Epithelial cell of proximal tubule (primary cell): ENCODE measurements around the gene RGS3. TPM values are rescaled to one million over a fixed set of nuclear protein-coding genes. Genes with fewer than 3 reads are reported as not detected.

Experiments used
- DNase-seq: peaks from one replicate; pipeline ENCODE4 v3.0.0-alpha.2; 2011; ENCODE audit warnings: low read depth
- H3K4me3 ChIP-seq: 2 replicates; pipeline ENCODE4 v1.5.1; 2011; ENCODE audit warnings: low read depth, mild to moderate bottlenecking, low read length
- total RNA-seq: library from RNA; depleted of rRNA; stranded (reverse); fragments of >200 nt; gene quantifications from 2 replicates; pipeline ENCODE4 v1.2.3, GENCODE V29; 2015
- TF ChIP-seq, protein P1 (sequence below): conservative IDR thresholded peaks from 2 replicates; pipeline ENCODE4 v1.5.1; 2012; ENCODE audit warnings: low read depth, mild to moderate bottlenecking, low read length

Gene RGS3
- total RNA-seq, 1 donor from 2014 or later: 79.2 TPM

DNA sequence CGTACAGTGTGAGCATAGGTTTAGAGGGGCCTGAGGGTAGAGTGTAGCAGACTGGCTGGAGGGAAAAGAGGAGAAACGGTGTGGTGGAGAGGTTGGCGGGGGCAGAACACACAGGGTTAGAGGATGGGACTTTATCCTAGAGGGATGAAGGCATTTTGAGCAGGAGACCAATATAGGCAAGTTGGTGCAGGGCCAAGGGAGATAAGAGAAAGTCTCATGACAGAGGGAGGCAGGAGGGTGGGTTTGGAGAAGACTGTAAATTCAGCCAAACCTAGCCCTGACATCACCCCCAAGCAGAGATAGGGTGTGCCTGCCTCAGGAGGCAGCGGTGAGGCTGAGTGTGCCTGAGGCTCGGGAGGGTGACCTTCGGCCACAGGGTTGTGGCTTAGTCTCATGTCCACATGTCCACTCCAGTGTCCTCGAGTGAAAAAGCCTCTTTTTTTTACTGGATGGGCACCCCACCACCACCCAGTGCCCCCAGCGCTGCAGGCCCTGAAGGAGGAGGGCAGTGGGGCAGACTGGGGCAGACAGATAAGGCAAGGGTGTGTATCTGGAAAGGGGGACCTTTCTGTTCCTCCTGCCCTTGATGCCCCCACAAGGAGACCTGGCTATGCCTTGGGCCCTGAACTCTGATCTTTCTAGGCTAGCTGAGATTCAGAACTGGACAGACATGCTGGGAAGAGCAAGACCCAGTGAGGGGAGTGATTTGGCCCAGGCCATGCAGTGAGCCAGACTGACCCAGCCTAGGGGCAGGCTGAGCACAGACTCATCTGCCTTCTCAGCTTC is 108.7 kb downstream of the RGS3 start:
- no peak for DNase-seq
- no peak overlapping the region for H3K4me3 ChIP-seq
- TF ChIP-seq, protein P1, sequence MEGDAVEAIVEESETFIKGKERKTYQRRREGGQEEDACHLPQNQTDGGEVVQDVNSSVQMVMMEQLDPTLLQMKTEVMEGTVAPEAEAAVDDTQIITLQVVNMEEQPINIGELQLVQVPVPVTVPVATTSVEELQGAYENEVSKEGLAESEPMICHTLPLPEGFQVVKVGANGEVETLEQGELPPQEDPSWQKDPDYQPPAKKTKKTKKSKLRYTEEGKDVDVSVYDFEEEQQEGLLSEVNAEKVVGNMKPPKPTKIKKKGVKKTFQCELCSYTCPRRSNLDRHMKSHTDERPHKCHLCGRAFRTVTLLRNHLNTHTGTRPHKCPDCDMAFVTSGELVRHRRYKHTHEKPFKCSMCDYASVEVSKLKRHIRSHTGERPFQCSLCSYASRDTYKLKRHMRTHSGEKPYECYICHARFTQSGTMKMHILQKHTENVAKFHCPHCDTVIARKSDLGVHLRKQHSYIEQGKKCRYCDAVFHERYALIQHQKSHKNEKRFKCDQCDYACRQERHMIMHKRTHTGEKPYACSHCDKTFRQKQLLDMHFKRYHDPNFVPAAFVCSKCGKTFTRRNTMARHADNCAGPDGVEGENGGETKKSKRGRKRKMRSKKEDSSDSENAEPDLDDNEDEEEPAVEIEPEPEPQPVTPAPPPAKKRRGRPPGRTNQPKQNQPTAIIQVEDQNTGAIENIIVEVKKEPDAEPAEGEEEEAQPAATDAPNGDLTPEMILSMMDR: no peak

DNA sequence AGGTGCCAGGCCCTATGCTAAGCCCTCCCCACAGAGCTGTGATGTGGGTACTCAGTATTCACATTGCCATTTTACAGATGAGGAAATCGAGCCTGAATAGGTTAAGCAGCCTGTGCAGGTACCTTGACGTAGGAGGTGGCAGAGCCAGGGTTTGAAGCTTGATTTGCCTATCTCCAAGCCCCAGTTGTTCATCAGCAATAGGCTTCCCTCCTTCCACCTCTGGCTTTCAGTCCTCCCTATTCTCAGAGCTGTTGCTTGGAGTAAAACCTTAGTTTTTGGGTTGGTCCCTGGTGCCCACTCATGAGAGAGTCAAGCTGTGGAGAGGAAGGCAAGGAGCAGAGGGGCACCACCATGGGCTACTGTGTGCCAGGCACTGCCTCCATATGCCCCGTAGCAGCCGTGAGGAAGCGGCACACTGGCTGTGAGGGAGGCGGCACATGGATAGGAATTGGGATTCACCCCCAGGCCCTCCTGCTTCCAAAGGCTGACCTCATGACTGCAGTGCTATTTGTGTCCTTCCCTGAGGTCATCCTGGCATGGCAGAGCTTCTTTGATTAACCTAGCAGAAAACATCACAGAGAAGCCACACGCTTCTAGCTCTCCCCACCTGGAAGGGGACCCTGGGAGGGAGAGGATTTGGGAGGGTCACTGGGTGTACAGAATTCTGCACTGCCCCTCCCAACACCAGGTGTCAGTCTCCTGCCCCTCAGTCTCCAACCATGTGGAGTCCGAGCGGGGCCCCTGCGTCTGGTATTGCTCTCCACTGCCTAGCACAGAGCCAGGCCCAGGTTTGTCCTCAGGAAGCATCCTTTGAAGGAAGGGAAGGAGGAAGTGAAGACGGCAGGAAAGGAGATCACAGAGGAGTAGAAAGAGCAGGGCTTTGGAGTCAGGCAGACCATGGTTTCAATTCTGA is 109.8 kb downstream of the RGS3 start:
- no peak overlapping the region for H3K4me3 ChIP-seq
- no peak for DNase-seq
- TF ChIP-seq, protein P1: no peak

DNA sequence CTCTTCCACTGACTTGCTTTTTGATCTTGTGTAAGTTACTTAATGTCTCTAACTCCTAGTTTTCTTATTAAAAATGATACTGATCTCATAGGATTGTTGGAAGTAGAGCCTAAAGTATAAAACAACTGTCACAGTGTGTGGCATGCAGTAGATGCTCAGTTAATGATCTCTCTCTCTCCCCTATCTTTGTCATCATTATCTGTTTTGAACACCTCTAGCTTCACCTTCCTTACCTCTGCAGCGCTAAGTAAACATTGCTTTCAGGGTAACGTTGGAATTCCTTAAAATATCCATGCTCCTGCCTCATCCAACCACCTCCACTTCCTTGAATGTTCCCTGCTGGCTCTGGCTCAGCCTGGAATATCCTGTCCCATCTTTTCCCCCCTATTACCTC is 110.4 kb downstream of the RGS3 start:
- DNase-seq: no peak
- TF ChIP-seq, protein P1: no peak
- H3K4me3 ChIP-seq: no peak overlapping the region

DNA sequence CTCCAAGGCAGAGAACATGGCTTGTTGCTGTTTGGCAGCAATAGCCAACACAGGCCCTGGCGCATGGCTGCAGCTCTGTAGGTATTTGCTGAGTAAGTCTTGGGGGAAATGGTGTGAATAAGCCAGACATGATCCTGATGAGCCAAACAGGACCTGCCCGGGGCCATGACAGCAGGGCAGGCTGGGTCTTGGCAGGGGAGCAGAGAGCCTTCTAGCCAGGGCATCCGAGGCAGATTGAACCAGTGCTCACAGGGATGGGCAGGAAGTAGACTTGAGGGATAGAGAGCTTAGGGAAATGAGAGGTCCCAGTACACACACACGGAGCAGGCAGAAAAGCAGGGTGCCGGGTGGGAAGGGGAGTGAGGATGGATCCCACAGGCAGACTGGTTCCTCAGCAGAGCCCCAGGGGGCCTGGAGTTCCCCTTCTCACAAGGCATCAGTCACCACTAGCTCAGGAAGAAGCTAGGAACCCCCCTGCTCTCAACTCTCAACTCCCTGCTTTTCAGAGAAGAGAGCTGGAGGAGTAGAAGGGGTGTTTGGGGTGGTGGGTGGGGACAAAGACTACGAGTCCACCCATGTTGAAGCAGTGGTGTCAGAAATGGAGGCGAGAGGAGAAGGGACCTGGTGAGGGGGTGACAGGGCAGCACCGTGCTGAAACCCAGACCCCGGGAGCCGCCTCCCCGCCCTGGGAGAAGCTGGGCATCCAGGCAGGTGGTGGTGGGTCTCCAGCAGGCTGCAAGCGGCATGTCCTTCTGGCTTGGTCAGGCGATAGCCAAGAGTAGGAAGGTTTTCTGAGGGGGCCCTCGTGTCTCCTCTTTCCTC is 111.1 kb downstream of the RGS3 start:
- DNase-seq: no peak
- no peak overlapping the region for H3K4me3 ChIP-seq

DNA sequence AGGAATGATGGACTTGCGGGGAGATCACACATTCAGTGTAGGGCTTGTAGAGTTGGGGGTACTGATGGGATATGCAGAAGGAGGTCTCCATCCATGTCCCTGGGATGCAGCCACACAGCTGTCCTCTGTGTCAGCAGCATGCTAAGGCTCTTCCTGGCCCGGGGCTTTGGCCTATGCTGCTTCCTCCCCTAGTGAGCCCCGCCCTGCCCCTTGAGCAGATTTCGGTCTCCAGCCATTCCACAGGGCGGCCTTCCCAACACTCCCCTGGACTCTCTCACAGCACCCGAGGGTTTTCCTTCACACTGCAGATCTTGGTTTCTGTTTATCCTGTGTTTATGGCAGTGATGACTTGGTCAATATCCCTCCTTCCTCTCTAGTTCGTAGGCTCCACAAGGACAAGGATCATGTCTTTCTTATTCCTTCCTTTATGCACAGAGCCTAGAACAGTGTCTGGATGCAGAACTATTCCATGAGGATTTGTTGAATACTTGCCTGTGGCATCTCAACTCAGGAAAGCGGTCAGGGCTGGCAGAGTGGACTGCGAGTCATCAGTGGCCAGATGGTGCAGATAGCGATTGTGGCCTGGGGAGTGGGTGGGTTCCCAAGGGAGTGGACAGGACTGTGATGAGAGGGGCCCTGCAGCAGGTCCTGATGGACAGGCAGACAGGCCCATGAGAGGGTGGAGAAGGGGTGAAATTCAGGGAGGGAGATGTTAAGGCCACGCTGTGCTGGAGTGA is 114.2 kb downstream of the RGS3 start:
- DNase-seq: no peak
- H3K4me3 ChIP-seq: no peak overlapping the region
- TF ChIP-seq, protein P1: no peak

More for the DNA sequence above, 111.1 kb downstream of the RGS3 start:
- TF ChIP-seq, protein P1: no peak

DNA sequence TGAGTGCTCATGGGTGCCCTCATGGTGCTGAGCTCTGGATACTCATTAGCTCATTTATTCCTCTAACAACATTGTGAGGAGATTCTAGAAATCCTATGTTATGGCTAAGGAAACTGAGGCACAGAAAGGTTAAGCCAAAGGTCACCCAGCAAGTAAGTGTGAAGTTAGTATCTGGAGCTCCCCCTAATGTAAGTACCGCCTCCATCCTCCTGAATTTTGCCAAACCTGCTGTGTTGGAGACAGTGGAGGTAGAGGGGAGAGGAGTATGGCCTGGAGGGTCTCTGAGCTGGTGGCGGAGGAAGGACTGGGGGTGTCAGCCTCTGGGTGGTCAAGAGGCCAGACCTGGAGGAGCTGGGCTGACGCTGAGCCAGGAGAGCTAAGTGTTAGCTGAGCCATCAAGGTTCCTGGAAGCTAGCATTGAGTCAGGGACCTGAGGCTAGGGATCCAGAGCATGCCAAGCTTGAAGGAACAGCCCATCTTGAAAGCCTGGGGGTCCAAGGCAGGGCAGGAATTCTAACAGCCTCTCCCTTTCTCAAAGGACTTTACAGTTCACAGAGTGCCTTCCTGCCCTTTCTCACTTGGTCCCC is 114.8 kb downstream of the RGS3 start:
- DNase-seq: no peak
- no peak overlapping the region for H3K4me3 ChIP-seq
- TF ChIP-seq, protein P1: peak; percentile 25
